A549 (cell line): ENCODE results near the gene HLCS. TPM values are rescaled to one million over a fixed set of nuclear protein-coding genes. Genes with fewer than 3 reads are reported as not detected.

Experiments used
- ATAC-seq, 2 experiments: fragments of 200-7000 bp in 1 of 2; fragments of >200 bp in 1 of 2; cut with Nextera tagmentation in 1 of 2; cut with Tn5 transposase in 1 of 2; 3 replicates each; pipeline versions ENCODE4 v1.8.0 to v1.9.1; 2018 to 2020; ENCODE audit warnings: mild to moderate bottlenecking in 1 of 2, moderate library complexity in 1 of 2
- CTCF ChIA-PET: fragments of 300-600 bp; sonication (Branson Sonifier 250); formaldehyde crosslinking; extraction: SDS; loops from one replicate; lab custom pipeline; 2021; ENCODE audit warnings: antibody characterized with exemption, inconsistent platforms; lab: Yijun Ruan, JAX
- POLR2A ChIA-PET: fragments of 350-600 bp; formaldehyde crosslinking; extraction: SDS; loops from one replicate; lab custom pipeline; 2021; ENCODE audit warnings: antibody characterized with exemption, inconsistent platforms; lab: Yijun Ruan, JAX
- DNase-seq, 2 experiments: peaks; one replicate each; pipeline versions ENCODE4 v3.0.0 to v3.0.0-alpha.2; 2011 to 2016; ENCODE audit warnings: low read depth in 1 of 2, low spot score in 1 of 2
- FAIRE-seq: peaks from 2 replicates; lab custom pipeline; 2011; peaks lifted over from hg19 to GRCh38; lab: Jason Lieb, UNC
- H3K27ac ChIP-seq, 2 experiments: fragments of >200 bp; sonication (Bioruptor Twin); formaldehyde crosslinking; 3 replicates each; pipeline ENCODE4 v1.5.1; 2016 to 2017
- H3K4me1 ChIP-seq: fragments of >200 bp; sonication (Bioruptor Twin); formaldehyde crosslinking; 3 replicates; pipeline ENCODE4 v1.6.1; 2016
- H3K4me2 ChIP-seq: fragments of >200 bp; sonication (Bioruptor Twin); formaldehyde crosslinking; 3 replicates; pipeline ENCODE4 v1.6.1; 2016
- H3K4me3 ChIP-seq: fragments of >200 bp; sonication (Bioruptor Twin); formaldehyde crosslinking; 3 replicates; pipeline ENCODE4 v1.5.1; 2016
- H3K9me3 ChIP-seq: fragments of >200 bp; sonication (Bioruptor Twin); formaldehyde crosslinking; 3 replicates; pipeline ENCODE4 v1.6.1; 2016
- BCL3 ChIP-seq: fragments of >200 bp; sonication (Bioruptor Twin); formaldehyde crosslinking; IDR thresholded peaks from 3 replicates; pipeline ENCODE4 v1.6.1; 2016
- BHLHE40 ChIP-seq: IDR thresholded peaks from 2 replicates; pipeline ENCODE4 v1.6.1; 2012; ENCODE audit warnings: low read depth, low read length, inconsistent platforms
- CEBPB ChIP-seq, 2 experiments: fragments of >200 bp in 1 of 2; sonication (Bioruptor Twin) in 1 of 2; formaldehyde crosslinking in 1 of 2; IDR thresholded peaks; 2 replicates each; pipeline ENCODE4 v1.6.1; 2012 to 2016
- EHF ChIP-seq: fragments of 250-450 bp; sonication (Bioruptor Pico); IDR thresholded peaks from 2 replicates; pipeline ENCODE4 v1.5.0; 2020; ENCODE audit warnings: mild to moderate bottlenecking
- EHMT2 ChIP-seq: fragments of 200-600 bp; sonication (generic); IDR thresholded peaks from 2 replicates; pipeline ENCODE4 v1.6.1; 2016; ENCODE audit warnings: antibody characterized with exemption, low read depth, mild to moderate bottlenecking, moderate library complexity
- EP300 ChIP-seq, 2 experiments: fragments of >200 bp; sonication (Bioruptor Twin); formaldehyde crosslinking; IDR thresholded peaks; 2 replicates in 1 of 2; 3 replicates in 1 of 2; pipeline ENCODE4 v1.6.1; 2016 to 2017
- ESRRA ChIP-seq: fragments of 150-350 bp; IDR thresholded peaks from 2 replicates; pipeline ENCODE4 v1.6.1; 2014; ENCODE audit warnings: mild to moderate bottlenecking, low read length, borderline replicate concordance
- HDAC2 ChIP-seq: fragments of 200-600 bp; sonication (generic); IDR thresholded peaks from 2 replicates; pipeline ENCODE4 v1.6.1; 2016
- HES2 ChIP-seq: fragments of >200 bp; sonication (Bioruptor Twin); formaldehyde crosslinking; IDR thresholded peaks from 2 replicates; pipeline ENCODE4 v1.6.1; 2016
- JUN ChIP-seq, 2 experiments: fragments of >200 bp; sonication (Bioruptor Twin); formaldehyde crosslinking; IDR thresholded peaks; 2 replicates in 1 of 2; 3 replicates in 1 of 2; pipeline ENCODE4 v1.6.1; 2016 to 2017
- KDM1A ChIP-seq: fragments of 200-600 bp; sonication (generic); IDR thresholded peaks from 2 replicates; pipeline ENCODE4 v1.6.1; 2016; ENCODE audit warnings: low read depth, mild to moderate bottlenecking
- KDM5A ChIP-seq: fragments of 200-600 bp; sonication (generic); IDR thresholded peaks from 2 replicates; pipeline ENCODE4 v1.6.1; 2016; ENCODE audit warnings: antibody characterized with exemption, mild to moderate bottlenecking
- MAZ ChIP-seq: fragments of 150-350 bp; IDR thresholded peaks from 2 replicates; pipeline ENCODE4 v1.6.1; 2014; ENCODE audit warnings: antibody characterized with exemption, low read depth, low read length, borderline replicate concordance
- MYC ChIP-seq: IDR thresholded peaks from 2 replicates; pipeline ENCODE4 v1.6.1; 2012; ENCODE audit warnings: mild to moderate bottlenecking, inconsistent platforms, low read length, improper control_type of control experiment, borderline replicate concordance
- NPAS2 ChIP-seq: fragments of 250-450 bp; sonication (Bioruptor Pico); IDR thresholded peaks from 2 replicates; pipeline ENCODE4 v1.8.0; 2022; ENCODE audit warnings: mild to moderate bottlenecking, moderate library complexity, borderline replicate concordance
- POLR2A ChIP-seq: IDR thresholded peaks from 2 replicates; pipeline ENCODE4 v1.6.1; 2012; ENCODE audit warnings: mild to moderate bottlenecking, low read length
- POLR2AphosphoS2 ChIP-seq: conservative IDR thresholded peaks from 2 replicates; pipeline ENCODE4 v1.6.1; 2012; ENCODE audit warnings: low read length, improper control_type of control experiment, inconsistent platforms
- RARB ChIP-seq: fragments of 250-450 bp; sonication (Bioruptor Pico); IDR thresholded peaks from 2 replicates; pipeline ENCODE4 v1.8.0; 2021; ENCODE audit warnings: mild to moderate bottlenecking, moderate library complexity
- RCOR1 ChIP-seq: fragments of 150-350 bp; IDR thresholded peaks from 2 replicates; pipeline ENCODE4 v1.6.1; 2014; ENCODE audit warnings: antibody characterized with exemption, low read length, low read depth
- RFX5 ChIP-seq: fragments of 450-650 bp; IDR thresholded peaks from 2 replicates; pipeline ENCODE4 v1.7.1; 2014; ENCODE audit warnings: antibody characterized with exemption, mild to moderate bottlenecking, moderate library complexity
- SMC3 ChIP-seq: fragments of >200 bp; sonication (Bioruptor Twin); formaldehyde crosslinking; IDR thresholded peaks from 3 replicates; pipeline ENCODE4 v1.6.1; 2018; ENCODE audit warnings: inconsistent platforms
- SREBF2 ChIP-seq: fragments of 450-650 bp; IDR thresholded peaks from 2 replicates; pipeline ENCODE4 v1.6.1; 2014; ENCODE audit warnings: mild to moderate bottlenecking, moderate library complexity
- TFCP2L1 ChIP-seq: fragments of 250-450 bp; sonication (Bioruptor Pico); IDR thresholded peaks from 2 replicates; pipeline ENCODE4 v1.5.0; 2021; ENCODE audit warnings: mild to moderate bottlenecking
- TP53 ChIP-seq: fragments of 250-450 bp; sonication (Bioruptor Pico); IDR thresholded peaks from 2 replicates; pipeline ENCODE4 v1.5.0; 2021; ENCODE audit warnings: mild to moderate bottlenecking, moderate library complexity
- ZSCAN20 ChIP-seq: fragments of 250-450 bp; sonication (Bioruptor Pico); IDR thresholded peaks from 2 replicates; pipeline ENCODE4 v1.8.0; 2022; ENCODE audit warnings: mild to moderate bottlenecking, moderate library complexity
- WGBS: methylation state at CpG from one replicate; pipeline ENCODE4 v1.1.6; 2017; ENCODE audit errors: missing lambda C conversion rate; 5-methylcytosine and 5-hydroxymethylcytosine counted together
- polyA plus RNA-seq, 4 experiments: library from polyadenylated mRNA; depleted of rRNA in 3 of 4; stranded (reverse); fragments of >200 nt; fragmentation: RNase III in 1 of 4; extraction: RNeasy Plus Mini Kit Qiagen cat#74134 plus additional on column Dnase treatment in 1 of 4; gene quantifications; 2 replicates in 3 of 4; 3 replicates in 1 of 4; pipeline ENCODE4 v1.2.3, GENCODE V29; 2011 to 2017

The HLCS gene
- polyA plus RNA-seq, 2 of the 4 experiments (the other 2 are of a cell fraction): 8.4 to 24.3 TPM

DNA sequence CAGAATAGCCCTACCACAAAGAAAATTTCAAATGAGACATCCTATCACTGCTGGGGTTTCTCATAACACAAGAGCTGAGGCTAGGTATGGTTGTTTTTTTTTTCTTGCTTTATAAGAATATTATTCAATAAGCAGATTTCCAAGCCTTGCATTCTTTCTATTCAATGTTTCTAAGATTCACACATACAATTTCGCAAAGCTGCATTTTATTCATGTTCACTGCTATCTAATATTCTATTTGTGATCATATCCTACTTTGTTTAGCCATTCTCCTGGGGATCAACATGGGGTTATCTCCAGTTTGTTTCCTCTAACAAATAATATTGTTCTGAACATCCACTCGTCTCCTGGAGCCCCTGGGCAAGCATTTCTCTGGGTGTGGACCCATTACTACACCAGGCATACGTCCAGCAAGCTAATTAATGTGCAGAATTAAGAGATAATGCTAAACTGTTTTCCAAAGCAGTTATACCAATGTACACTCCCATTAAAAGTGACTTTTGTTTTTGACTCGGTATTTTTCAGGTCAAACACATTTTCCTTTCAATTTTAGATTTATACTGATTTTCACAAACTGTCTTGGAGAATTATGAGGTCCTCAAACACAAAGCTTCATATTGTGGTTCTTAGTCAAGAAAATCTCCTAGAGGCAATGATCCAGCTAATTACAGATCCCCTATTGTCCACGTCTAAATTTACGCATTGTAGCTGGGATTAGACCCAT is 15.7 kb upstream of the HLCS start:
- DNase-seq (no peak), ATAC-seq (no peak), FAIRE-seq (no peak)
- no peak overlapping the region for H3K4me2 ChIP-seq
- WGBS: 68% methylated on average over 6 of the region's 6 CpGs
- ChIA-PET POLR2A (no interaction called here), CTCF (interaction anchor here (0.9 to 1.9 kb wide), 3 partner anchors 9 to 65 kb away, joined by 3 to 6 read pairs (median 4); no protein-coding TSS in a partner anchor)
- H3K27ac ChIP-seq: no peak overlapping the region
- H3K4me3 ChIP-seq: no peak overlapping the region
- no peaks in the 10 kb centered on the region for H3K9me3 ChIP-seq
- no peak for TF ChIP-seq ESRRA
- no peak for TF ChIP-seq POLR2AphosphoS2
- TF ChIP-seq CEBPB (IDR thresholded peaks at IDR 0.05): no peak
- no peak for TF ChIP-seq EHF
- TF ChIP-seq POLR2A: no peak
- 0 out of 3 replicates have a peak, but pooled peaks cover 8% of the 10 kb centered on the region for H3K4me1 ChIP-seq

DNA sequence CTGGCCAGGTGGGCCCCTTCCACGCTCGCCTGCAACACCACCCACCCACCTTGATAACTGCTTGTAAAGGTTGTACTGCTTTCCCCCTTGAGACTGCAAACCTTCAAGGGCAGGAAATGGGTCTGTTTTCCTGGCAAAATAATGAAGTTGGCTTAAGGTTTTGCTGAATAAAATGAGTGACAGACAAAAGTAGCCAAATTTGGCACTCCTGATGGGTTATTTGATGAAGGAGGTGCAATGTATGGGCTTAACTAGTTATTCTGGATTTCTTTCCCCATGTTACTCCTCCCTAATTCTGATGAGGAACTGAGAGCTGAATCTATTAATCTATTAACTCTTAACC is 14.6 kb upstream of the HLCS start:
- POLR2A ChIA-PET: no interaction called here
- CTCF ChIA-PET: interaction anchor here (0.6 kb wide), 1 partner anchor 94 kb away, joined by 3 read pairs; no protein-coding TSS in a partner anchor
- ATAC-seq (peak in 1 of 2 experiments; percentile 12; a peak in 1 of 6 replicates), DNase-seq (no peak), FAIRE-seq (no peak)
- Histone ChIP-seq H3K27ac (peak overlapping the region; percentile 58 to 86; a peak in 5 of 6 replicates), H3K4me2 (peak overlapping the region; percentile 71), H3K4me1 (0 out of 3 replicates have a peak, but pooled peaks cover 9% of the 10 kb centered on the region), H3K4me3 (peak overlapping the region; percentile 33; the same call in 2 of the 3 replicates), H3K9me3 (no peaks in the 10 kb centered on the region)
- no peak for TF ChIP-seq EP300 (IDR thresholded peaks at IDR 0.05)
- no peak for TF ChIP-seq SMC3
- no peak for TF ChIP-seq RFX5
- TF ChIP-seq MYC: no peak
- TF ChIP-seq SREBF2: no peak
- no peak for TF ChIP-seq NPAS2 (CRISPR knock-in tag)
- no peak for TF ChIP-seq RARB
- no peak for TF ChIP-seq HDAC2
- no peak for TF ChIP-seq RCOR1
- WGBS: no CpG with 5 or more reads among the region's 2 CpGs

- POLR2A ChIA-PET: no interaction called here
- H3K9me3 ChIP-seq: no peaks in the 10 kb centered on the region
- ATAC-seq: peak; percentile 80 to 85; a peak in 5 of 6 replicates
These were observed 14.0 kb upstream of the HLCS start for GRCh38 chr21:36980280-36981048.

More at GRCh38 chr21:36980280-36981048, 14.0 kb upstream of the HLCS start:
- H3K4me2 ChIP-seq: peak overlapping the region; percentile 71
- no peak for TF ChIP-seq MYC
- no peak for TF ChIP-seq EP300 (IDR thresholded peaks at IDR 0.05)
- no peak for TF ChIP-seq KDM5A
- TF ChIP-seq HES2: no peak
- no peak for TF ChIP-seq ZSCAN20 (CRISPR knock-in tag)
- no peak for TF ChIP-seq TP53 (CRISPR knock-in tag)
- TF ChIP-seq BCL3: no peak
- TF ChIP-seq MAZ: no peak
- no peak for TF ChIP-seq POLR2A
- no peak for TF ChIP-seq POLR2AphosphoS2
- no peak for TF ChIP-seq TFCP2L1 (CRISPR knock-in tag)
- no peak for TF ChIP-seq BHLHE40
- TF ChIP-seq KDM1A: no peak
- no peak for TF ChIP-seq JUN (IDR thresholded peaks at IDR 0.05)
- TF ChIP-seq EHMT2: no peak
- TF ChIP-seq RFX5: no peak
- DNase-seq: no peak
- H3K4me1 ChIP-seq: 0 out of 3 replicates have a peak, but pooled peaks cover 9% of the 10 kb centered on the region
- H3K4me3 ChIP-seq: peak overlapping the region; percentile 33
- H3K27ac ChIP-seq: peak overlapping the region; percentile 58 to 86
- CTCF ChIA-PET: interaction anchor here (2.1 kb wide), 1 partner anchor 10 kb away, joined by 15 read pairs; no protein-coding TSS in a partner anchor
- 51% methylated on average over 13 of the region's 53 CpGs for WGBS
- FAIRE-seq: no peak
